Liver (tissue), 3 donors: ENCODE results near the gene SLMAP.

Source experiments
- EGR1 ChIP-seq, 2 donors: IDR thresholded peaks; 2 replicates each; pipeline ENCODE4 v1.6.1; 2016 to 2018; ENCODE audit warnings: antibody characterized with exemption in 2 of 2, low read depth in 2 of 2
- FOXA1 ChIP-seq: IDR thresholded peaks from 2 replicates; pipeline ENCODE4 v1.6.1; 2016; ENCODE audit warnings: antibody characterized with exemption
- GABPA ChIP-seq, 2 donors: IDR thresholded peaks in 1 of 2; conservative IDR thresholded peaks in 1 of 2; 2 replicates each; pipeline ENCODE4 v1.6.1; 2016; ENCODE audit warnings: antibody characterized with exemption in 2 of 2, mild to moderate bottlenecking in 1 of 2, moderate library complexity in 1 of 2
- HNF4A ChIP-seq, 2 donors: conservative IDR thresholded peaks; 2 replicates each; pipeline ENCODE4 v1.6.1; 2016; ENCODE audit warnings: antibody characterized with exemption in 2 of 2, mild to moderate bottlenecking in 2 of 2
- JUND ChIP-seq, 2 donors: IDR thresholded peaks; 2 replicates each; pipeline ENCODE4 v1.6.1; 2016; ENCODE audit warnings: antibody characterized with exemption in 2 of 2
- RAD21 ChIP-seq, 2 donors: IDR thresholded peaks; 2 replicates each; pipeline ENCODE4 v1.6.1; 2016; ENCODE audit warnings: antibody characterized with exemption in 2 of 2, mild to moderate bottlenecking in 2 of 2
- RXRA ChIP-seq, 2 donors: IDR thresholded peaks; 2 replicates each; pipeline ENCODE4 v1.6.1; 2017 to 2018; ENCODE audit warnings: antibody characterized with exemption in 2 of 2, mild to moderate bottlenecking in 1 of 2
- TAF1 ChIP-seq: conservative IDR thresholded peaks from 2 replicates; pipeline ENCODE4 v1.6.1; 2016; ENCODE audit warnings: antibody characterized with exemption, mild to moderate bottlenecking
- YY1 ChIP-seq: IDR thresholded peaks from 2 replicates; pipeline ENCODE4 v1.6.1; 2016; ENCODE audit warnings: antibody characterized with exemption, mild to moderate bottlenecking
- TF ChIP-seq, protein P1 (sequence below): fragments of 150-350 bp; IDR thresholded peaks from 2 replicates; pipeline ENCODE4 v1.5.1; 2017; ENCODE audit warnings: improper control_type of control experiment, low read depth, low read length; ENCODE audit not compliant: missing input control
- TF ChIP-seq, protein P2 (sequence below): IDR thresholded peaks from 2 replicates; pipeline ENCODE4 v1.6.1; 2016; ENCODE audit warnings: antibody characterized with exemption
- TF ChIP-seq, protein P3 (sequence below): IDR thresholded peaks from 2 replicates; pipeline ENCODE4 v1.6.1; 2016; ENCODE audit warnings: antibody characterized with exemption
- TF ChIP-seq, protein P4 (sequence below): IDR thresholded peaks from 2 replicates; pipeline ENCODE4 v1.6.1; 2016; ENCODE audit warnings: antibody characterized with exemption, mild to moderate bottlenecking
- TF ChIP-seq, protein P5 (sequence below): IDR thresholded peaks from 2 replicates; pipeline ENCODE4 v1.6.1; 2016; ENCODE audit warnings: antibody characterized with exemption
- donor health status: healthy.
- donor health status: healthy.

DNA sequence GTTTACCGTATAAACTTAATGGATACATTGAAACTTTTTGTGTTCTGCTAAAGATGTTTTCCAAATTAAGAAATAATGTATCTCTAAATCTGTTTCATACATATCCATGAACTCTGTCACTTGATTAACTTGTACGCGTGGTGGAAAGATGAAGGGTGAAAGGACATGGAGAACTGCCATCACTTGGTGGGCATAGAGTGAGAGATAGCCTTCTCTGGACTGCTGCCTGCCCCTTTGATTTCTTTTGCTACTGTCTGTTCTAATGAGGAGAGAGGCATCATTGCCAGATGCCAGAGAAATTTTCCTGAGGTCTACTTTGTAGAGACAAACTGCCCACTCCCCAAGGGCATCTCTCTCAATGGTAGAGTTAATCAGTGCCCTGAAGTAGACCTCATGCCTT lies 120.5 kb downstream of the SLMAP start:
- TF ChIP-seq, protein P1, sequence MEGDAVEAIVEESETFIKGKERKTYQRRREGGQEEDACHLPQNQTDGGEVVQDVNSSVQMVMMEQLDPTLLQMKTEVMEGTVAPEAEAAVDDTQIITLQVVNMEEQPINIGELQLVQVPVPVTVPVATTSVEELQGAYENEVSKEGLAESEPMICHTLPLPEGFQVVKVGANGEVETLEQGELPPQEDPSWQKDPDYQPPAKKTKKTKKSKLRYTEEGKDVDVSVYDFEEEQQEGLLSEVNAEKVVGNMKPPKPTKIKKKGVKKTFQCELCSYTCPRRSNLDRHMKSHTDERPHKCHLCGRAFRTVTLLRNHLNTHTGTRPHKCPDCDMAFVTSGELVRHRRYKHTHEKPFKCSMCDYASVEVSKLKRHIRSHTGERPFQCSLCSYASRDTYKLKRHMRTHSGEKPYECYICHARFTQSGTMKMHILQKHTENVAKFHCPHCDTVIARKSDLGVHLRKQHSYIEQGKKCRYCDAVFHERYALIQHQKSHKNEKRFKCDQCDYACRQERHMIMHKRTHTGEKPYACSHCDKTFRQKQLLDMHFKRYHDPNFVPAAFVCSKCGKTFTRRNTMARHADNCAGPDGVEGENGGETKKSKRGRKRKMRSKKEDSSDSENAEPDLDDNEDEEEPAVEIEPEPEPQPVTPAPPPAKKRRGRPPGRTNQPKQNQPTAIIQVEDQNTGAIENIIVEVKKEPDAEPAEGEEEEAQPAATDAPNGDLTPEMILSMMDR, result no peak
- no peak for TF ChIP-seq GABPA (IDR thresholded peaks at IDR 0.05 in 1 of 2, conservative IDR thresholded peaks at IDR 0.05 in 1 of 2)
- TF ChIP-seq TAF1, result no peak
- TF ChIP-seq, protein P2, sequence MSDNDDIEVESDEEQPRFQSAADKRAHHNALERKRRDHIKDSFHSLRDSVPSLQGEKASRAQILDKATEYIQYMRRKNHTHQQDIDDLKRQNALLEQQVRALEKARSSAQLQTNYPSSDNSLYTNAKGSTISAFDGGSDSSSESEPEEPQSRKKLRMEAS, result no peak
- TF ChIP-seq, protein P3, sequence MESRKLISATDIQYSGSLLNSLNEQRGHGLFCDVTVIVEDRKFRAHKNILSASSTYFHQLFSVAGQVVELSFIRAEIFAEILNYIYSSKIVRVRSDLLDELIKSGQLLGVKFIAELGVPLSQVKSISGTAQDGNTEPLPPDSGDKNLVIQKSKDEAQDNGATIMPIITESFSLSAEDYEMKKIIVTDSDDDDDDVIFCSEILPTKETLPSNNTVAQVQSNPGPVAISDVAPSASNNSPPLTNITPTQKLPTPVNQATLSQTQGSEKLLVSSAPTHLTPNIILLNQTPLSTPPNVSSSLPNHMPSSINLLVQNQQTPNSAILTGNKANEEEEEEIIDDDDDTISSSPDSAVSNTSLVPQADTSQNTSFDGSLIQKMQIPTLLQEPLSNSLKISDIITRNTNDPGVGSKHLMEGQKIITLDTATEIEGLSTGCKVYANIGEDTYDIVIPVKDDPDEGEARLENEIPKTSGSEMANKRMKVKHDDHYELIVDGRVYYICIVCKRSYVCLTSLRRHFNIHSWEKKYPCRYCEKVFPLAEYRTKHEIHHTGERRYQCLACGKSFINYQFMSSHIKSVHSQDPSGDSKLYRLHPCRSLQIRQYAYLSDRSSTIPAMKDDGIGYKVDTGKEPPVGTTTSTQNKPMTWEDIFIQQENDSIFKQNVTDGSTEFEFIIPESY, result no peak
- TF ChIP-seq HNF4A (conservative IDR thresholded peaks at IDR 0.05), result no peak
- TF ChIP-seq, protein P4, sequence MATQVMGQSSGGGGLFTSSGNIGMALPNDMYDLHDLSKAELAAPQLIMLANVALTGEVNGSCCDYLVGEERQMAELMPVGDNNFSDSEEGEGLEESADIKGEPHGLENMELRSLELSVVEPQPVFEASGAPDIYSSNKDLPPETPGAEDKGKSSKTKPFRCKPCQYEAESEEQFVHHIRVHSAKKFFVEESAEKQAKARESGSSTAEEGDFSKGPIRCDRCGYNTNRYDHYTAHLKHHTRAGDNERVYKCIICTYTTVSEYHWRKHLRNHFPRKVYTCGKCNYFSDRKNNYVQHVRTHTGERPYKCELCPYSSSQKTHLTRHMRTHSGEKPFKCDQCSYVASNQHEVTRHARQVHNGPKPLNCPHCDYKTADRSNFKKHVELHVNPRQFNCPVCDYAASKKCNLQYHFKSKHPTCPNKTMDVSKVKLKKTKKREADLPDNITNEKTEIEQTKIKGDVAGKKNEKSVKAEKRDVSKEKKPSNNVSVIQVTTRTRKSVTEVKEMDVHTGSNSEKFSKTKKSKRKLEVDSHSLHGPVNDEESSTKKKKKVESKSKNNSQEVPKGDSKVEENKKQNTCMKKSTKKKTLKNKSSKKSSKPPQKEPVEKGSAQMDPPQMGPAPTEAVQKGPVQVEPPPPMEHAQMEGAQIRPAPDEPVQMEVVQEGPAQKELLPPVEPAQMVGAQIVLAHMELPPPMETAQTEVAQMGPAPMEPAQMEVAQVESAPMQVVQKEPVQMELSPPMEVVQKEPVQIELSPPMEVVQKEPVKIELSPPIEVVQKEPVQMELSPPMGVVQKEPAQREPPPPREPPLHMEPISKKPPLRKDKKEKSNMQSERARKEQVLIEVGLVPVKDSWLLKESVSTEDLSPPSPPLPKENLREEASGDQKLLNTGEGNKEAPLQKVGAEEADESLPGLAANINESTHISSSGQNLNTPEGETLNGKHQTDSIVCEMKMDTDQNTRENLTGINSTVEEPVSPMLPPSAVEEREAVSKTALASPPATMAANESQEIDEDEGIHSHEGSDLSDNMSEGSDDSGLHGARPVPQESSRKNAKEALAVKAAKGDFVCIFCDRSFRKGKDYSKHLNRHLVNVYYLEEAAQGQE, result no peak
- TF ChIP-seq YY1, result no peak
- TF ChIP-seq FOXA1, result no peak
- TF ChIP-seq RAD21 (IDR thresholded peaks at IDR 0.05), result no peak
- TF ChIP-seq, protein P5, sequence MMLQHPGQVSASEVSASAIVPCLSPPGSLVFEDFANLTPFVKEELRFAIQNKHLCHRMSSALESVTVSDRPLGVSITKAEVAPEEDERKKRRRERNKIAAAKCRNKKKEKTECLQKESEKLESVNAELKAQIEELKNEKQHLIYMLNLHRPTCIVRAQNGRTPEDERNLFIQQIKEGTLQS, result no peak
- TF ChIP-seq JUND (IDR thresholded peaks at IDR 0.05), result no peak
- no peak for TF ChIP-seq EGR1 (IDR thresholded peaks at IDR 0.05; ENCODE audit: low read depth in 2 of 2)
- TF ChIP-seq RXRA (IDR thresholded peaks at IDR 0.05), result no peak
